ENCODE data around the gene NAT9.

NAT9 gene

GRCh38 chr17:74779948-74780400 is 3.8 kb upstream of the NAT9 start:
- H3K27me3 ChIP-seq (ENCODE audit: control insufficient read depth, insufficient read depth, low read length, poor library complexity, severe bottlenecking), result no peaks in the 10 kb centered on the region
- no peak overlapping the region for H3K4me3 ChIP-seq (ENCODE audit: insufficient read depth, low read depth, low read length)
- WGBS, 2 experiments, result 93 to 94% methylated on average over 11 of the region's 11 CpGs
- no peaks in the 10 kb centered on the region for H3K36me3 ChIP-seq (ENCODE audit: control insufficient read depth, insufficient read depth, low read length)
- no peaks in the 10 kb centered on the region for H3K4me1 ChIP-seq (ENCODE audit: control insufficient read depth, insufficient read depth, low read length)
- no peak overlapping the region for H3K27ac ChIP-seq (ENCODE audit: insufficient read depth, low read depth, low read length, poor library complexity, severe bottlenecking)
- no peaks in the 10 kb centered on the region for H3K9me3 ChIP-seq (ENCODE audit: control insufficient read depth, low read length)

- H3K27me3 ChIP-seq (ENCODE audit: control insufficient read depth, insufficient read depth, low read length, poor library complexity, severe bottlenecking), result no peaks in the 10 kb centered on the region
- H3K4me3 ChIP-seq (ENCODE audit: insufficient read depth, low read depth, low read length), result no peak overlapping the region
- H3K4me1 ChIP-seq (ENCODE audit: control insufficient read depth, insufficient read depth, low read length), result no peaks in the 10 kb centered on the region
- no peak overlapping the region for H3K27ac ChIP-seq (ENCODE audit: insufficient read depth, low read depth, low read length, poor library complexity, severe bottlenecking)
- H3K36me3 ChIP-seq (ENCODE audit: control insufficient read depth, insufficient read depth, low read length), result no peaks in the 10 kb centered on the region
- 85 to 86% methylated on average over 8 of the region's 8 CpGs for WGBS, 2 experiments
- no peaks in the 10 kb centered on the region for H3K9me3 ChIP-seq (ENCODE audit: control insufficient read depth, low read length)
Observed at GRCh38 chr17:74779501-74779900, 3.4 kb upstream of the NAT9 start.

GRCh38 chr17:74778960-74779359 is 2.8 kb upstream of the NAT9 start:
- Histone ChIP-seq H3K36me3 (ENCODE audit: control insufficient read depth, insufficient read depth, low read length) (no peaks in the 10 kb centered on the region), H3K27ac (ENCODE audit: insufficient read depth, low read depth, low read length, poor library complexity, severe bottlenecking) (no peak overlapping the region), H3K4me3 (ENCODE audit: insufficient read depth, low read depth, low read length) (no peak overlapping the region), H3K9me3 (ENCODE audit: control insufficient read depth, low read length) (no peaks in the 10 kb centered on the region), H3K27me3 (ENCODE audit: control insufficient read depth, insufficient read depth, low read length, poor library complexity, severe bottlenecking) (no peaks in the 10 kb centered on the region), H3K4me1 (ENCODE audit: control insufficient read depth, insufficient read depth, low read length) (no peaks in the 10 kb centered on the region)
- 82 to 86% methylated on average over 5 of the region's 5 CpGs for WGBS, 2 experiments

- Histone ChIP-seq H3K27me3 (ENCODE audit: control insufficient read depth, insufficient read depth, low read length, poor library complexity, severe bottlenecking) (no peaks in the 10 kb centered on the region), H3K4me1 (ENCODE audit: control insufficient read depth, insufficient read depth, low read length) (no peaks in the 10 kb centered on the region), H3K4me3 (ENCODE audit: insufficient read depth, low read depth, low read length) (no peak overlapping the region), H3K36me3 (ENCODE audit: control insufficient read depth, insufficient read depth, low read length) (peaks cover 7% of the 10 kb centered on the region), H3K27ac (ENCODE audit: insufficient read depth, low read depth, low read length, poor library complexity, severe bottlenecking) (no peak overlapping the region), H3K9me3 (ENCODE audit: control insufficient read depth, low read length) (no peaks in the 10 kb centered on the region)
- 87 to 90% methylated on average over 6 of the region's 6 CpGs for WGBS, 2 experiments
Observed at GRCh38 chr17:74777901-74778515, 1.9 kb upstream of the NAT9 start.

GRCh38 chr17:74776990-74777389 is 845 bp upstream of the NAT9 start:
- Histone ChIP-seq H3K4me3 (ENCODE audit: insufficient read depth, low read depth, low read length) (peak overlapping the region; percentile 61), H3K27me3 (ENCODE audit: control insufficient read depth, insufficient read depth, low read length, poor library complexity, severe bottlenecking) (no peaks in the 10 kb centered on the region), H3K36me3 (ENCODE audit: control insufficient read depth, insufficient read depth, low read length) (peaks cover 16% of the 10 kb centered on the region), H3K9me3 (ENCODE audit: control insufficient read depth, low read length) (no peaks in the 10 kb centered on the region), H3K4me1 (ENCODE audit: control insufficient read depth, insufficient read depth, low read length) (no peaks in the 10 kb centered on the region), H3K27ac (ENCODE audit: insufficient read depth, low read depth, low read length, poor library complexity, severe bottlenecking) (no peak overlapping the region)
- 45 to 50% methylated on average over 10 of the region's 10 CpGs for WGBS, 2 experiments

- H3K4me1 ChIP-seq (ENCODE audit: control insufficient read depth, insufficient read depth, low read length), result no peaks in the 10 kb centered on the region
- no peak overlapping the region for H3K27ac ChIP-seq (ENCODE audit: insufficient read depth, low read depth, low read length, poor library complexity, severe bottlenecking)
- H3K9me3 ChIP-seq (ENCODE audit: control insufficient read depth, low read length), result no peaks in the 10 kb centered on the region
- H3K36me3 ChIP-seq (ENCODE audit: control insufficient read depth, insufficient read depth, low read length), result peaks cover 27% of the 10 kb centered on the region
- WGBS, 2 experiments, result 40 to 46% methylated on average over 12 of the region's 12 CpGs
- H3K4me3 ChIP-seq (ENCODE audit: insufficient read depth, low read depth, low read length), result peak overlapping the region; percentile 61
- no peaks in the 10 kb centered on the region for H3K27me3 ChIP-seq (ENCODE audit: control insufficient read depth, insufficient read depth, low read length, poor library complexity, severe bottlenecking)
Observed at GRCh38 chr17:74775409-74776043, 619 bp downstream of the NAT9 start.

- no peaks in the 10 kb centered on the region for H3K27me3 ChIP-seq (ENCODE audit: control insufficient read depth, insufficient read depth, low read length, poor library complexity, severe bottlenecking)
- no peaks in the 10 kb centered on the region for H3K4me1 ChIP-seq (ENCODE audit: control insufficient read depth, insufficient read depth, low read length)
- WGBS, 2 experiments, result 89 to 90% methylated on average over 6 of the region's 6 CpGs
- peaks cover 27% of the 10 kb centered on the region for H3K36me3 ChIP-seq (ENCODE audit: control insufficient read depth, insufficient read depth, low read length)
- H3K4me3 ChIP-seq (ENCODE audit: insufficient read depth, low read depth, low read length), result no peak overlapping the region
- H3K27ac ChIP-seq (ENCODE audit: insufficient read depth, low read depth, low read length, poor library complexity, severe bottlenecking), result no peak overlapping the region
- H3K9me3 ChIP-seq (ENCODE audit: control insufficient read depth, low read length), result no peaks in the 10 kb centered on the region
Observed at GRCh38 chr17:74773871-74774286, 2.3 kb downstream of the NAT9 start.

GRCh38 chr17:74773414-74773813 is 2.7 kb downstream of the NAT9 start:
- Histone ChIP-seq H3K27ac (ENCODE audit: insufficient read depth, low read depth, low read length, poor library complexity, severe bottlenecking) (no peak overlapping the region), H3K9me3 (ENCODE audit: control insufficient read depth, low read length) (no peaks in the 10 kb centered on the region), H3K27me3 (ENCODE audit: control insufficient read depth, insufficient read depth, low read length, poor library complexity, severe bottlenecking) (no peaks in the 10 kb centered on the region), H3K4me1 (ENCODE audit: control insufficient read depth, insufficient read depth, low read length) (no peaks in the 10 kb centered on the region), H3K4me3 (ENCODE audit: insufficient read depth, low read depth, low read length) (no peak overlapping the region), H3K36me3 (ENCODE audit: control insufficient read depth, insufficient read depth, low read length) (peaks cover 27% of the 10 kb centered on the region)
- 92 to 95% methylated on average over 6 of the region's 6 CpGs for WGBS, 2 experiments

GRCh38 chr17:74772053-74772452 is 4.1 kb downstream of the NAT9 start:
- WGBS, 2 experiments, result 93 to 95% methylated on average over 13 of the region's 13 CpGs
- Histone ChIP-seq H3K27ac (ENCODE audit: insufficient read depth, low read depth, low read length, poor library complexity, severe bottlenecking) (no peak overlapping the region), H3K36me3 (ENCODE audit: control insufficient read depth, insufficient read depth, low read length) (peaks cover 27% of the 10 kb centered on the region)

GRCh38 chr17:74771319-74771914 is 4.7 kb downstream of the NAT9 start:
- Histone ChIP-seq H3K36me3 (ENCODE audit: control insufficient read depth, insufficient read depth, low read length) (peaks cover 27% of the 10 kb centered on the region), H3K27me3 (ENCODE audit: control insufficient read depth, insufficient read depth, low read length, poor library complexity, severe bottlenecking) (no peaks in the 10 kb centered on the region), H3K4me1 (ENCODE audit: control insufficient read depth, insufficient read depth, low read length) (no peaks in the 10 kb centered on the region), H3K4me3 (ENCODE audit: insufficient read depth, low read depth, low read length) (no peak overlapping the region), H3K9me3 (ENCODE audit: control insufficient read depth, low read length) (no peaks in the 10 kb centered on the region), H3K27ac (ENCODE audit: insufficient read depth, low read depth, low read length, poor library complexity, severe bottlenecking) (no peak overlapping the region)
- WGBS, 2 experiments, result 89 to 91% methylated on average over 9 of the region's 9 CpGs

More at GRCh38 chr17:74772053-74772452, 4.1 kb downstream of the NAT9 start:
- H3K4me1 ChIP-seq (ENCODE audit: control insufficient read depth, insufficient read depth, low read length), result no peaks in the 10 kb centered on the region
- H3K9me3 ChIP-seq (ENCODE audit: control insufficient read depth, low read length), result no peaks in the 10 kb centered on the region
- no peak overlapping the region for H3K4me3 ChIP-seq (ENCODE audit: insufficient read depth, low read depth, low read length)
- H3K27me3 ChIP-seq (ENCODE audit: control insufficient read depth, insufficient read depth, low read length, poor library complexity, severe bottlenecking), result no peaks in the 10 kb centered on the region
